Measurements from ENCODE around the gene NIP7.

The NIP7 gene

DNA sequence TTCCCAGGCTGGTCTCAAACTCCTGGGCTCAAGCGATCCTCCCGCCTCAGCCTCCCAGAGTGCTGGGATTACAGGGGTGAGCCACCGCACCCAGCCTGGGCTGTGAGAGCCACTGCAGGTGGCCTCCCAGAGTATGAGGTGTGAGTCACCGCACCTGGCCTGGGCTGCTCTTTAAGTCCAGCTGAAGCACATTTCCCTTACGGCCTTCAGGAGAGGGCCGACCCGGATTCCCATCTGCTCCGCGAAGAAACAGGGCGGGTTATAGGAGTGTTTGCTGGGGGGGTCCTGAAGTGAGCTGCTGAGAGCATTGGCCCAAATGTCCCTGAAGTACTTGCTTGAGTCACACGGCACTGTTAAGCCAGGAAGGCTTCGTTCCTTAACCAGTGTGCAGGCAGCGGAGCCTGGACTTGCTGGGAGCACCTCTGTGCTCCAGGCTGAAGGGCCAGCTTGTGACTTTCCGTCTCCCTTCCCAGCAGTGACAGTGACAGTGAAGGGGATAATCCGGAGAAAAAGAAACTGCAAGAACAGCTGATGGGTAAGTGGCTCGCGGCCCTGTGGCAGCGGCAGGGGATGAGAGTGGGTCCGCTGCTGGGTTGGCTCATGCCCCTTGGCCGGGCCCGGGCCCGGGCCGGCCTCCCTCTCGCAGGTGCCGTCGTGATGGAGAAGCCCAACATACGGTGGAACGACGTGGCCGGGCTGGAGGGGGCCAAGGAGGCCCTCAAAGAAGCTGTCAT lies 21.2 kb upstream of the NIP7 start:
- in situ Hi-C loops (cut with MboI; ENCODE audit: low sequenced_read_pairs): no loop called here

DNA sequence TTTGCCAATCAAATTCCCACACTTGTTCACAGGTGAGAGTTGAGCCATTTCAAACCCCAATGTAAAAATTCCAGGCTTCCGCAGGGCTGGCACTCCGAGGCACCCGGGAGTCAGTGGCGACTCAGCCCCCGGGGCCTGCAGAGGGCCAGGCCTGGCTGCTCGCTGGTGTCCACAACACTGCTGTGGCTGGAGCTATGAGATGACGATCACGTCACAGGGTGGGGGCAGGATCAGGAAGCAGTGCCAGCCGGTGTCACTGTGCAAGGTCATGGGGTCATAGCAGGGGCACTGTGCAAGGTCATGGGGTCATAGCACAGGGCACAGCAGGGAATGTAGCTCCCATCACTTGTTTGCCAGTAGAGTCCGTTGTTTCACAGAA lies 20.7 kb upstream of the NIP7 start:
- in situ Hi-C loops (cut with MboI; ENCODE audit: low sequenced_read_pairs): no loop called here

DNA sequence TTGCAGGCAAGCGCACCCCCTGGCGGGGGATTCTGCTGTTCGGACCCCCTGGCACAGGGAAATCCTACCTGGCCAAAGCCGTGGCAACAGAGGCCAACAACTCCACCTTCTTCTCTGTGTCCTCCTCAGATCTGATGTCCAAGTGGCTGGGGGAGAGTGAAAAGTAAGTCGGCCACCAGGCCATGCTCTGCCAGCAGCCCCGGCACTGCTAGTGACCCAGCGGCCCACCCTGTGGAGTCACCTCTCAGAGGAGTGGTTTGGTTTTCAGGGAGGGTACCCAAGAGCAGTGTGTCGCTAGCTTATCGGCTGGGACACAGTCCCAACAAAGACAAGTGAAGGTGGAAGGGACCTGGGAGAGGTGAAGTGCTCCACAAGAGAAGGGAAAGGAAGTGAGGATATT lies 20.2 kb upstream of the NIP7 start:
- in situ Hi-C loops (cut with MboI; ENCODE audit: low sequenced_read_pairs): no loop called here

DNA sequence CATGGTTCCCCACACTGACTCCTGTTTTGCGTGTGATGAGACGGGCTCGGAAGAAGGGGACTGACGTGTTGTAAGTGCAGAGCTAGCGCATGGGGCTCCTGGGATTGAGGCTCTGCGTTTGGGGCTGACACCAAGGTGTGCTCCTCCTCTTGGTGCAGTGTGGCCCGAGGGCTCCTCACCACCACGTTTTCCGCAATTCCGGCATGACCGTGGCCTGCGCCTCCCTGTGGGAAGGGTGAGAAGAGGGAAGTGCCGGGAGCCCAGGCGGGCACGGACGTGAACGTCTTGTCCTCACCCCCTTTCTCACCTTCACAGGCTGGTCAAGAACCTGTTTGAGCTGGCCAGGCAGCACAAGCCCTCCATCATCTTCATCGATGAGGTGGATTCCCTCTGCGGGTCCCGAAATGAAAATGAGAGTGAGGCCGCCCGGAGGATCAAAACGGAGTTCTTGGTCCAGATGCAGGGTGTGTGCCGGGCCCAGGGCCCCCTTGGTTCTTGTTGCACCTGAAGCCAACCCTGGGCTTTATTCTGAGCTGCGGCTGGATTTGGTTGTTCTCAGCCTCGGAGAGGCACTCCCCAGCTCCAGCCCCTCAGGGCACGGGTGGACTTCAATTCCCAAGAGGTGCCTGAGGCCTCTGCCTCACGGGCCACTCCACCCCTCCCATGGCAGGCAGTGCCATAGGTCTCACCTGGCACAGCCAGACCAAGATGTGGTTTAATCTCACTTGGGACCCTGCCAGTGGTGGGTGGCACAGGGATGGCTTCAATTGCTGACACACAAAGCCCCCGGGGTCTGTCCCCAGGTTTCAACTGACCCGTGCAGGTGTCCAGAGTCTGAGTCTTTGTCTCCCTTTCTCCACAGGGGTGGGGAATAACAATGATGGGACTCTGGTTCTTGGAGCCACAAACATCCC lies 19.5 kb upstream of the NIP7 start:
- in situ Hi-C loops (cut with MboI; ENCODE audit: low sequenced_read_pairs): no loop called here

DNA sequence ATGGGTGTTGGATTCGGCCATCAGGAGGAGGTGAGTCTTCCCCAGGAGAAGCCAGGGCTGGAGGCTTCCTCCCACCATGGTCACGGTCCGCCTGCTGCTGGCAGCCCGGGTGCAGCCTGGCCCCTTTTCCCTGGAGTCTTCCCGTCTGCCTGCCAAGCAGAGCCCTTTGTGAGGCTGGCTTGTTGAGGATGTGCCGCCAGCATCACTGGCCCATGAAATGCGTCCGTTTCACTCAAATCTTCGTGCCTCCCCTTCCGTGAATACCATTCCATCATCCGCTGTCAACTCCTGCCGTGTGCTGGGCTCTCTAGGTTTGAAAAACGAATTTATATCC lies 18.9 kb upstream of the NIP7 start:
- in situ Hi-C loops (cut with MboI; ENCODE audit: low sequenced_read_pairs): no loop called here

DNA sequence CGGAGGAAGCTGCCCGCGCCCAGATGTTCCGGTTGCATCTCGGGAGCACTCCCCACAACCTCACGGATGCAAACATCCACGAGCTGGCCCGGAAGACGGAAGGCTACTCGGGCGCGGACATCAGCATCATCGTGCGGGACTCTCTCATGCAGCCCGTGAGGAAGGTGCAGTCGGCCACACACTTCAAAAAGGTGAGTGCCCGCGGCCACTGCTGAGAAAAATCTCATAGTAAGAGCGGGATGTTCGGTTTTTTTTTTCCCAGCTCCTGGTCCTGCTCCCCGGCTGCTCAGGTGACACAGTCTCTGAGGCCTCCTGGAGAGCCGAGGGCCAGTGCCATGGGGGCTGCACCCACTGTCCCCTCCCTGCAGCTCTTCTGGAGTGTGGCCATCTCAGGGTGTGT lies 18.5 kb upstream of the NIP7 start:
- in situ Hi-C loops (cut with MboI; ENCODE audit: low sequenced_read_pairs): no loop called here

DNA sequence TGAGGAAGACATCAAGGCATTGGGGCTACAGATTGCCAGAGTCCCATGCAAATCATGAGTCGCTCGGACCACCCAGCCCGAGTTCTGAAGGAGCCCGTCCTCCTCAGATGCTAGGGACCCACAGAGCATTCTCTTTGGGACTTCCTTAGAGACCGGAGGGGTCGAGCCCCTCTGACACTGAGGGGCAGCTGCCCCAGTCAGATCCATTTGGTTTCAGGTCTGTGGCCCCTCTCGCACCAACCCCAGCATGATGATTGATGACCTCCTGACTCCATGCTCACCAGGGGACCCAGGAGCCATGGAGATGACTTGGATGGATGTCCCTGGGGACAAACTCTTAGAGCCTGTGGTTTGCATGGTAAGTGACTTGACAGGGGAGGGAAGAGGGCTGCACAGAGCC lies 17.2 kb upstream of the NIP7 start:
- in situ Hi-C loops (cut with MboI; ENCODE audit: low sequenced_read_pairs): no loop called here

DNA sequence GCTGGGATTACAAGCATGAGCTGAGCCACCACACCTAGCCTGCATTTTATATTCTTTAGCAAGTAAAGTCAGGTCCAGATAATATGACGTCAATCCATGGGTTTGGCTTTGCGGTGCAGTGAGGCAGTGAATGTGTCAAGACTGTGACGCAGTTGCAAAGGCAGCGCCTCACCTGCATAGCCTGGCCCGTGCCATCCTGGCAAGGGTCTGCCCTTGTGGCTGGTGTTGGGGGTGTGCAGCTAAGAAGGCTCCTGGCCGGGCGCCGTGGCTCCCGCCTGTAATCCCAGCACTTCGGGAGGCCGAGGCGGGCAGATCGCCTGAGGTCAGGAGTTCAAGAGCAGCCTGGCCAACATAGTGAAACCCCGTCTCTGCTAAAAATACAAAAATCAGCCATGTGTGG lies 16.2 kb upstream of the NIP7 start:
- in situ Hi-C loops (cut with MboI; ENCODE audit: low sequenced_read_pairs): no loop called here

DNA sequence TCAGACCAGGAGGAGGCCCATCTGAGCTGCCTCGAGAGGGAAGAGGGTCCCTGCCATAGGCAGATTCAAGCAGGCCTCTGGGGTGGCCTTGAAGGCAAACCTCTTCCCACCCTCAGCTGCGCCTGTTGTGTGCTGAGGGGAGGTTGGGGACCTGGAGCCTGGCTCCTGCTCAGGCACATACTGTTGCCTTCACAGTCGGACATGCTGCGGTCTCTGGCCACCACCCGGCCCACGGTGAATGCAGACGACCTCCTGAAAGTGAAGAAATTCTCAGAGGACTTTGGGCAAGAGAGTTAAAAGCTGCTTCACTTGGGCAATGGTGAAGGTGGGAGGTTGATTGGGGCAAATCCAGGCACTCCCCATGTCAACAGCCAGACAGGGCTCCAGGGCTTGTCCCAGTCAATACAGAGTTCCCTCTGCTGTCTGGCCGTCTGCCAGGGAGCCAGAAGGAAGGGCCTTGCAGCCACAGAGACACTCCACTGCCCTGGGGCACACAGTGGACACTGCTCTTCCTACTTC lies 15.5 kb upstream of the NIP7 start:
- in situ Hi-C loops (cut with MboI; ENCODE audit: low sequenced_read_pairs): no loop called here

DNA sequence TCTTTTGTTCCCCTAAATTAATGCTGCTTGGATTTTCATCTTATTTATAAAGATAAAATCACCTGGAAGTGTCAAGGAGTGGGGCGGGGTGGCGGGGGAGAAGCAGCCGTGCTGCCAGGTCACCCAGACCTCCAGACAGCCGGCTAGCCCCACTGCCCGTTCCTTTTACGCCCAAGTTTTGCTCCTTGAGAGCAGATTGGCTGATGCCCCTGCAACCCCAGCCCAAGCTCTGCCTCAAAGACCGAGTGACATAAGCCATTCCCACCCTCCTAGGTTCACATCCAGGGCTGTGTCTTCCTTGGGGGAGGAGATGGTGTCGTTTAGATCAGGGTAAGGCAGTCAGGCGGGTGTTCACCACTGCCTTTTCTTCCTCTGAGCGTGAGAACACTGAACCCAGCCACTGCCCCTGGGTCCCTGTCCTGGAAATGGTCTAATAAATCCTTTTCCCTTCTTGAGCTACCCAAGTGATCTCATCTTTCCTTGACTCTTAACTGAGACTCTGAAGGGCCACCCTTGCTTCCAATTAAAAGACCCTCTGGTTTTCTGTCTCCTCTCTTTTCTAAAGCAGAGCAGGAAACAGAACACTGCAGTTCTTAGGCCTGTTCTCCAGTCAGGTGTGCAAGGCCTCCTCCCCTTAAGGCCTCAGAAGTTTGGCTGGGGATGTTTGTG lies 14.9 kb upstream of the NIP7 start:
- in situ Hi-C loops (cut with MboI; ENCODE audit: low sequenced_read_pairs): no loop called here

DNA sequence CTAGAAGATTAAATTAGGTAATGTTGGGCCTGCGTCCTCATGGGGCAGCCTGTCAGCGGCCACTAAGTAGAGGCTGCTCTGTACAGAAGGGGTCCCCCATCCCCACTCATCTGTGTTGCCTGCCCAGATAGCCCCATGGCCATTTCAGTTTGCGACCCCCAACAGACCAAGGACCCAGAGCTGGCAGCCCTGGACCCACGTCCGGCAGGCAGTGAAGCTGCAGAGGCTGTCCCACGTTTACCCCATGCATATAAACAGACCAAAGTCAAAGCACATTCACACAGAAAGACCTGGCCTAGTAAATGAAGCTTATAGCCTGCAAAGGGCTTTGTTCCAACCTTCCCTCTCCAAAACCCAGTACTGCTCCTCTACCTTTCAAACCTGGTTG lies 13.8 kb upstream of the NIP7 start:
- in situ Hi-C loops (cut with MboI; ENCODE audit: low sequenced_read_pairs): no loop called here

DNA sequence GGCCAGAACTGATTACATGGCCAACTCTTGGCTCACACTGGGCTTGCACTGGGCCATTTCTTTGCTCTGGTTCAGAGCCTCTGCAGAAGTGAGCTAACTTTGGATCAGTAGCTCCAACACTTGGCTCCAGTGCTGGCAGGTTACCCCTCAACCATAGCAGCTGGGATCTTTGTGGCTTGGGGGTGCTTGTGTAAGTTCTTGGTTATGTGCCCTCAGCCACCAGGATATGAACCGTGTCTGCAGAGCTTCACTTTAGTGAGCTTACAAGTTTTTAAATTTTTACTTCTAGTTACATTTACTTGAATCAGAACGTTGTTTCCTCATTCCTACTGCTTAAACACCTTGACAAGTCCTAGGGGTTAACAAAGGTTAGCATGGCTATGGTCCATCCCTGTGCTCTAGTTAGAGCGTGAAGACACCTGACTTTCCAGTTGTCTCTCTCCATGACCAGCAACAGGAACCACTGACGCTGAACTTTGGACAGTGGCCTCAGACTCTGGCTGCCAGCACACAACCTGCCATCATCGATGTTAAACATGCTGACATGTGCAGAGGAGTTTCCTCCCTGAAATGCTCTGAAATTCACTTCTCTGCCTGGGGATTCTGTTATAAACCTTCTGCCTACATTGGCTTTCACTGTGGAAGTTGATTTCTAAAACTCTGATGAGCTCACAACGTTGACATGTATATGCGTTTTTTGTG lies 13.2 kb upstream of the NIP7 start:
- in situ Hi-C loops (cut with MboI; ENCODE audit: low sequenced_read_pairs): no loop called here

DNA sequence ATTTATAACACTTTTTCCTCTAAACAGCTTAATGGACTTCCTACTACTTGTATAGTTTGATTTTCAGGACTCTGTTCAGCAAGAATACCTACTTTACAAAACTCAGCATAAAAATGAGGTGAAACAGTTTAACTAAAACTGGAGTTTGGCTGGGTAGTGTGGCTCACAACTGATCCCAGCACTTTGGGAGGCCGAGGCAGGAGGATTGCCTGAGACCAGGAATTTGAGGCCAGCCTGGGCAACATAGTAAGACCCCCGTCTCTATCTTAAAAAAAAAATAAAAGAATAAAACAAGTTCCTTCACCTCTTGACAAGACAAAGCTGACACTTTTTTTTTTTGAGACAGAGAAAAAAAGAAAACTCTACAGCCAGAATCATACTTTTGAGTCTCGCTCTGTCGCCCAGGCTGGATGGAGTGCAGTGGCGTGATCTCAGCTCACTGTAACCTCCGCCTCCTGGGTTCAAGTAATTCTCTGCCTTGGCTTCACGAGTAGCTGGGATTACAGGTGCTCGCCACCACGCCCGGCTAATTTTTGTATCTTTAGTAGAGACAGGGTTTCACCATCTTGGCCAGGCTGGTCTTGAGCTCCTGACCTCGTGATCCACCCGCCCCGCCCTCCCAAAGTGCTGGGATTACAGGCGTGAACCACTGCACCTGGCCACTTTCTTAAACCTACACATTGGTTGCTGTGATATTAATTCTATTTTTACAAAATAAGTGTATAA lies 11.8 kb upstream of the NIP7 start:
- in situ Hi-C loops (cut with MboI; ENCODE audit: low sequenced_read_pairs): no loop called here

DNA sequence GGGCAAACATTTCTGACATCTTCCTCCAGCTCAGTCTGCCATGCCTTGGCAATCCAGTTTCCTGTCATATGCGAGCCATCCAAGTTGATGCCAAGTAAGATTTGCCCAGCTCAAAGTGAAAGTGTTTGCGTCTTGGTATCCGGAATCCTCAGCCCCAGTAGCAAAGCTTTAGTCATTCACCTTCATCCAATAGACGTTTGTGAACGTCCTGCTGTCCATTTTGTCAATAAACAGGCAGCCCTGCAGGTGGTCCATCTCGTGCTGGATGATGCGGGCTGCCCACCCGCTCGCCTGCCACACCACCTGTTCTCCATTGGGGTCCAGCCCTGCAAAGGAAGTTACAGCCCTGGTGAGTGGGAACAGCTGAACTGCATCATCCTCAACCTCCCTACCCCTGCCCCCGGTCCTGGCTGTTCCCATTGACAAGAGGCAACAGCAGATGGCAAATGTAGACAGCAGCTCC lies 10.7 kb upstream of the NIP7 start:
- in situ Hi-C loops (cut with MboI; ENCODE audit: low sequenced_read_pairs): no loop called here

DNA sequence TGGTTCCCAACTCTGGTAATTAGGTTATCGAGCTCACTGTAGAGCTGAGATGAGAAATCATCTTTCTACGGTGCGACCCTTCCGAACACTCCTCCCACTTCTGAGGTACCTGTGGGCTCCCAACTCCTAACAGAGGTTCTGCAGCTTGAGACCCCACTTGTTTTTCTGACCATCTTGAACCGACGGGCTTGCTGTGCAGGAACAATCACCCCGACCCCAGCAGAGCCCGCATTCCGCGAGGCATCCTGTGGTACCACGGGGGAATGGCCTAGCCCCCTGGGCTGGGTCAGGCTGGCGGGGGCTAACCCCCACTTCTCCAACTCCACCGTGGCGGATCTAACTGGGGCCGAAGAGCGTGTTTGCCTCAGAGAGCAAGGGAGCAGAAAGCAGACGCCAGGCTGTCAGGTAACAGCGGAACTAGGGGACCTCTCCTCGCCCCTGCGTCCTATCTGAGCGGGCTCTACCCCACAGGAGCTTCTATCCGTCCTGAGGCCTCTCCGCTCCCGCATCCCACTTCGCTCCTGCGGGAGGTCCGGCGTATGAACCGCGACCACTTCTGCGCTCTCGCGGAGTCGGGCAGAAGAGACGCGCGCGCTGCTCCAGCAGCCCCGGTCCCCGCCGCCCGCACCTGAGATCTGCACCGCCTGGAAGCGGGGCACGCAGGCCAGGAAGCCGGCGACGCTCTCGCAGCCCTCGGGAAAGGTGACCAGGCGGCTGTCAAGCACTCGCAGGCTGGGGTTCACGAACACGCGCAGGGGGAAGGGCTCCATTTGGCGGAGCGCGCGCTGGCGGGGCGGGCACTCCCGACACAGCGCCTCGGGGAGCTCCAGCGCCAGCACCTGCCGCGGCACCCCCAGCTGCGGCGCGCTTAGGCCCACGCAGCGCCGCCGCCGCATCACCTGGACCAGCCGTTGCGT lies 9.9 kb upstream of the NIP7 start:
- in situ Hi-C loops (cut with MboI; ENCODE audit: low sequenced_read_pairs): no loop called here

DNA sequence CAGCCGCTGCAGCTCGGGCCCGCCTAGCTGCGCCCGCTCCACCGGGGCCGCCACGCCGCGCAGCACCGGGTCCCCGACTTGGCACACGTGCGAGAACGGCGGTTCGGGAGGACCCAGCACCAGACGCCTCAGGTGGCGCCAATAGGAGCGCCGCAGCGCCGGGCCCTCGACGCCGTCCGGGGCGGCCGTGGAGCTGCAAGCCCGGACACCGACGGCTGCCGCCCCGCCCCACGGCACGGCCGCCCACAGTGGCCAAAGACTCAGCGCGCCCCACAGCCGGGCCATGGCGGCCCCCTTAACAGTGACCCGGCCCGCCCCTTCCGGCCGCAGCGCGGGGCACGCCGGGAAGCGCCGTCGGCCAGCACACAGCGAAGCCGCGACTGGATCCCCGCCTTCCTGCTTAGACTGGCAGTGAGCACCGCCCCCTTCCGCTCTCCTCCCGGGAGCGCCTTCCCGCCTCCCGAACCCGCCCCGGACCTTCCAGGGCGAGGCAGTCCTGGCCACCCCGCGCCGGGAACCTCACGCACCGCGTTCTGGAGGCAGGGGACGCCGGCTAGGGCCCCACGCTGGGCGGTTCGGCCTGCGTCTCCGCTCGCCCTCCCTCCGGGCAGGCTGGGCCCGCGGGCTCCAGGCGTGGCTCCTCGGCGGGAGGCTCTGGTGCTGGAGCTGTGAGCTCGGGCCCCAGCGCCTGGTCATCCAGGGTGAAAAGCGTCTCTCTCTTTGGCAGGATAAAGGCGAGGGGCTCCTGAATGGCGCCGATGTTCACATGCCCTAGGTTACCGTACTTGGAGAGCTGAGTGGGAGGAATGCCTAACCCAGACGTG lies 9.1 kb upstream of the NIP7 start, which contains the start of gene PDF:
Gene PDF (minus strand): TSS at position 303 of the 824 bp plus-strand sequence. CDS start 18 bp downstream, at position 285.
- in situ Hi-C loops (cut with MboI; ENCODE audit: low sequenced_read_pairs): no loop called here

DNA sequence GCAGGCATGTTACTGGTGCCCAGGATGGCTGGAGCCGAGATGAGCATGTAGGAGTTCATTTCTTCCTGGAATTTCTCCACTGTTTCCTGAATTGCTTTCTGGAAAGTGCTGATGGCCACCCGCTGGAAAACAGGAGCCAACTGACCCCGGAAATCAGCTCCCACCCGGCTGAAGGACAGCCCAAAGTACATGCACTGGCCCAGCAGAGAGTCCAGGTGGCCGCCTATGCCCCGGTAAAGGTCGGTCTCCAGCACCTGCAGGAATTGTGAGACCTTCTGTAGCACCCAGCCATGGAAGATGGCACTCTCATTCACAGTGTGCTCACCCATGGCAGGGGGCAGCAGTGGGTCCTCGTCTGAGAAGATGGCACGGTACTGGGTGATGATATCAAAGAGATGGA lies 4.9 kb upstream of the NIP7 start:
- in situ Hi-C loops (cut with MboI; ENCODE audit: low sequenced_read_pairs): no loop called here

DNA sequence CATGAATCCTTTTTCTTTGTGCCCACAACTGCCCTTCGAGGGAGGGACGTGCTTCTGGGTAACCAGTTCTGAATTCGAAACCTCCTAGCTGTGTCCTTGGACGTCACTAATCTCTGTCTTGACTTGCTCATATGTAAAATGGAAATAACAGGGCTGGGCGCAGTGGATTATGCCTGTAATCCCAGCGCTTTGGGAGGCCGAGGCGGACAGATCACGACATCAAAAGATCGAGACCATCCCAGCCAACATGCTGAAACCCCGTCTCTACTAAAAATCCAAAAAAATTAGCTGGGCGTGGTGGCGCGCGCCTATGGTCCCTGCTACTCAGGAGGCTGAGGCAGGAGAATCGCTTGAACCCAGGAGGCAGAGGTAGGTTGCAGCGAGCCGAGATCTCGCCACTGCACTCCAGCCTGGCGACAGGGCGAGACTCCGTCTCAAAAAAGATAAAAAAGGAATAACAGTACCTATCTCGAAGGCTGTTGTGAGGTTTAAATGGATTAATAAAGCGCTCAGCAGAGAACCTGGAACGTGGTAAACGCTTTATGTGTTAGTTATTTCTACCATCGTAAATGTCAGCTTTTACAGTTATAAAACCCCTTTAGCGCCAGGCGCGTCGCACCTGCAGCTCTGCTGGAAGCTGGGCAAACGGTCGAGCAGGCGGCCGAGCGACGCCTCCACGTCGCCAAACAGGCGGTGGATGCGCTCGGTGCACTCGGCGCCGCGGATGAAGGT lies 849 bp upstream of the NIP7 start:
- in situ Hi-C loops (cut with MboI; ENCODE audit: low sequenced_read_pairs): no loop called here
